ENCODE data around the gene FGD5. TPM values are rescaled to one million over a fixed set of nuclear protein-coding genes. Genes with fewer than 3 reads are reported as not detected.

The FGD5 gene
- total RNA-seq, 1 donor from 2014 or later = 15.3 TPM

DNA sequence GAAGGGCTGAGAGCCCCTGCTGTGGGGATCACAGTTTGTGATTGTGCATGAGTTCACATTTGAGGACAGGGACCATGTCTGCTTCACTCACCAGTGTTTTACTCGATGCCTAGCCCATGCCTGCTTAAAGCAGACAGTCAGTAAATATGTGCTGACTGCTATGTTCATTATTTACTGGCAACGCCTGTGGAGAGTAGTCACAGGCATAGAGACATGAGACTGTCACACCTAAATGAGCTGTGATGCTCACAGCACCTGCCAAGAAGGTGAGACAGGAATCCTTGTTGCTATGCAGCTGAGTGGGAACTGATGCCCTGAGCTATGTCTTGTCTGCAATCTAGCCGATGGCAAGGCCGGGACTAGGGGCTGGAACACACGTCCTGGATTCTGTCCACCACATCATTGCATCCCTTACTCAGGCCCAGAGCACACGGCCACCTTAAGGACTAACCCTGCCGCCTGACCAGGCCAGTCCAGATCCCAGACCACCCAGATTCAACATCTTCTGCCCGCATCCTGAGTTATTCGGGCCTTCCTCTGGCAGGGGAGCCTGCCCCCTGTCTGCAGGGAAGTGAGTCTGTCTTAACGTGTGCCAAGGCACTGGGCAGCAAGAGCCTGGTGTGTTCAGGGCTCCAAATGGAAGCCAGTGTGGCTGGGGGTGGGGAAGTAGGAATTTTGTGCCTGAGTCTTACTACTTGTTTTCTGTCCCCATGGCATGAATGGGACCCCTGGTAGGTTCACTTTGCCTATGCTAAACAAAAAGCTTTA, 44.8 kb downstream of the FGD5 start:
- Mint-ChIP-seq H3K4me3 (no peak overlapping the region), H3K27me3 (peaks cover 20% of the 10 kb centered on the region), H3K27ac (no peak overlapping the region), H3K4me1 (ENCODE audit: unreplicated experiment) (peaks cover 3% of the 10 kb centered on the region), H3K9me3 (no peaks in the 10 kb centered on the region), H3K36me3 (no peaks in the 10 kb centered on the region)
- no peak for DNase-seq (ENCODE audit: extremely low spot score, unreplicated experiment)
- TF ChIP-seq, protein P1, sequence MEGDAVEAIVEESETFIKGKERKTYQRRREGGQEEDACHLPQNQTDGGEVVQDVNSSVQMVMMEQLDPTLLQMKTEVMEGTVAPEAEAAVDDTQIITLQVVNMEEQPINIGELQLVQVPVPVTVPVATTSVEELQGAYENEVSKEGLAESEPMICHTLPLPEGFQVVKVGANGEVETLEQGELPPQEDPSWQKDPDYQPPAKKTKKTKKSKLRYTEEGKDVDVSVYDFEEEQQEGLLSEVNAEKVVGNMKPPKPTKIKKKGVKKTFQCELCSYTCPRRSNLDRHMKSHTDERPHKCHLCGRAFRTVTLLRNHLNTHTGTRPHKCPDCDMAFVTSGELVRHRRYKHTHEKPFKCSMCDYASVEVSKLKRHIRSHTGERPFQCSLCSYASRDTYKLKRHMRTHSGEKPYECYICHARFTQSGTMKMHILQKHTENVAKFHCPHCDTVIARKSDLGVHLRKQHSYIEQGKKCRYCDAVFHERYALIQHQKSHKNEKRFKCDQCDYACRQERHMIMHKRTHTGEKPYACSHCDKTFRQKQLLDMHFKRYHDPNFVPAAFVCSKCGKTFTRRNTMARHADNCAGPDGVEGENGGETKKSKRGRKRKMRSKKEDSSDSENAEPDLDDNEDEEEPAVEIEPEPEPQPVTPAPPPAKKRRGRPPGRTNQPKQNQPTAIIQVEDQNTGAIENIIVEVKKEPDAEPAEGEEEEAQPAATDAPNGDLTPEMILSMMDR (conservative IDR thresholded peaks at IDR 0.05) = peak; percentile 51

DNA sequence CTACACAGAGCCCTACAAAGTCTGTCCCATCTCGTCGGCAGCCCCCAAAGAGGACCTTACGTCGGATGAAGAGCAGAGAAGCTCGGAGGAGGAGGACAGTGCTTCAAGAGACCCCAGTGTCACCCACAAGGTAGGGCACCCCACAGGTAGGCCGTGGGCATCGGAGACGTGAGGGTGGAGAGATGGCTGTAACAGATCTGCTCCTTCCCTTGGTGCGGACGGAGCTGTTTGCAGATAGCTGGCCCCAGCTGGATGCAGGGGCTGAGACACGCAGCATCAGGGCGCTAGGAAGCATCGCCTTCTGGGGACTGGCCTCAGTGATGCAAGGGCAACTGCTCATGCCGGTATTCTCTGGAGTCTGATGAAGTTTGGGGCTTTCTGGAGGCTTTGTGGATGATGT, 45.4 kb downstream of the FGD5 start:
- peaks cover 3% of the 10 kb centered on the region for H3K4me1 Mint-ChIP-seq (ENCODE audit: unreplicated experiment)
- no peaks in the 10 kb centered on the region for H3K9me3 Mint-ChIP-seq
- H3K36me3 Mint-ChIP-seq = no peaks in the 10 kb centered on the region
- DNase-seq (ENCODE audit: extremely low spot score, unreplicated experiment) = no peak
- no peak overlapping the region for H3K27ac Mint-ChIP-seq
- TF ChIP-seq, protein P1 (conservative IDR thresholded peaks at IDR 0.05) = no peak
- peaks cover 22% of the 10 kb centered on the region for H3K27me3 Mint-ChIP-seq
- no peak overlapping the region for H3K4me3 Mint-ChIP-seq

DNA sequence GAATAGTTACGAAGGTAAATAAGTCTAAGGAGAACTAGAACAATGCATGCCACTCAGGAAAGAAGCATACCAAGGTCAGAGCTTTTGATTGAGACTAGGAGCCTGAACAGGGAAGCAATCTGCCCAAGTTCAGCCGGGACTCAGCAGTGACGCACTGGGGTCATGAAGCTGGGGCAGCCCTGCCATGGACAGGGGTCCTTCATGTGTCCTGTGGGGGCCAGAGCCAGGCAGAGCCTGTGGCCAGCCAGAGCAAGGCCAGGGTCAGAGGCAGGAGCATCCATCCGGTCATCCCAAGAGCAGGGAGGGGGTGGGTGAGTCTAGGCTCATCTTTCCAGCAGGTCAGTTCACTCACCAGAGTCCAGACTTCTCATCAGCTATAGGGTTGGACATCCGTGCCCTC, 47.9 kb downstream of the FGD5 start:
- Mint-ChIP-seq H3K27ac (no peak overlapping the region), H3K36me3 (no peaks in the 10 kb centered on the region), H3K9me3 (no peaks in the 10 kb centered on the region), H3K4me3 (no peak overlapping the region), H3K4me1 (ENCODE audit: unreplicated experiment) (no peaks in the 10 kb centered on the region), H3K27me3 (peaks cover 30% of the 10 kb centered on the region)
- TF ChIP-seq, protein P1 (conservative IDR thresholded peaks at IDR 0.05) = no peak
- no peak for DNase-seq (ENCODE audit: extremely low spot score, unreplicated experiment)

DNA sequence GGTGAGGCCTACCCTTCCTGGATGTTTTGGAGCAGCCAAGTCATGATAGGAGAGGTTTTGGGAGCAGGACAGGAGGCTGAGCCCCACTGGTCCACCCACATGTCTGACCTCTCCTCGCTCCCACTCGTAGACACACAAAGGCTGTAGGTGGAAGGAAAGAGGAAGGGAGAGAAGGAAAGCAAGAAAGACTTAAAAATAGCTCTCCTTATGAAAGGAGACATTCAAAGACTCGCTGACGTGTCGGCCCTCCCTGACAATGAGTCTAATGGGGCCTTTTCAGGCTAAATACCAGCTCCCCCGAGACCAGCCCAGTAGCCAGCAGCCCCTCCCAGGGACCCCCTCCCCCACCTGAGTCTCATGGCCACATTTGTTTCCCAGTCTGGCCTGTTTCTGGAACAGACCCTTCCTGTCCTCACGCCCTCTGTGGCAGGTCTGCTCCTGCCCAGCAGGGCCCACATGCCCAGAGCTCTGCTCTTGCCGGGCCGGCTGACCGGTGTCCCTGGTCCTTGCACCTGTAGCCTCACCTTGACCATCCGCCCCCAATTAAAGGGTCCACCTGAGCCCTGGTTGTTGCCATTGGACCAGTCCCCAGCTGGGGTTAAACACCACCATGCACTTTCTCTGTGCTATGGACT, 49.3 kb downstream of the FGD5 start:
- no peak for DNase-seq (ENCODE audit: extremely low spot score, unreplicated experiment)
- Mint-ChIP-seq H3K4me3 (no peak overlapping the region), H3K27ac (no peak overlapping the region), H3K9me3 (no peaks in the 10 kb centered on the region), H3K4me1 (ENCODE audit: unreplicated experiment) (no peaks in the 10 kb centered on the region), H3K27me3 (peaks cover 23% of the 10 kb centered on the region), H3K36me3 (no peaks in the 10 kb centered on the region)
- TF ChIP-seq, protein P1 (conservative IDR thresholded peaks at IDR 0.05) = no peak

DNA sequence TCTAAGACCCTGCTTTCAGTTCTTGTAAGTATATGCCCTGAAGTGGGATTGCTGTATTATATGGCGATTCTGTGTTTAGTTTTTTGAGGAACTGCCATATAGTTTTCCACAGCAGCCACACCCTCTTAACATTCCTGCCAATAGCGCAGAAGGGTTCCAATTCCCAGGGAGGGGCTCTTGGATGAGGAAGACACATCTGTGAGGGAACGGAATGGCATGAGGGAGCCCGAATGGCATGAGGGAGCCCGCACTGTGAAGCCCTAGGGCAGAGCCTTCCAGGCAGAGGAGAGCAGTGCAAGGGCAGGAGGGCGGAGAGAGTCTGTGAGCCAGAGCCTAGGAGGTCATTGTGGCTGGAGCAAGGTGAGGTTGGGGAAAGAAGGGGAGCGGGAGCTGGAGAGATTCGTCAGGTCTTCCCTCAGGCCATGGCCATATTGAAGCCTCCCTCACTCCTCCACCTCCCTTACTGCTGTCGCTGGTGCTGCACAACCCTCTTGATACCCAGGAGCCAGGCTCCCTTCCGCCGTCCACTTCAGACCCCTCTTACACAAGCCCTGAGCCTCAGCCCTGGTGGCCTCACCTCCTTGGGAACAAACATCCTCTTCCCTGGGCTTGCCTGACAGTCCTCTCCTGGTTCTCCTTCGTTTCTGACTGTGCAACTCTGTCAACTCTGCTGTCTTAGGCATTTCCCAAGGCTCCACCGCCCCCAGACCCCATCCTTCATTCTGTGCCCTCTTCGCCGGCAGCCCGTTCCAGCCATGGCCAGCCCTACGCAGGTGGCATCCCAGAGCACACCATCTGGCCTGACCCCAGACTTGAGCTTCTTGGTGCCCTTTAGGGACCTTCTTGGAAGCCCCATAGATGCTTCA, 51.4 kb downstream of the FGD5 start:
- no peak overlapping the region for H3K4me3 Mint-ChIP-seq
- H3K36me3 Mint-ChIP-seq = no peaks in the 10 kb centered on the region
- H3K27ac Mint-ChIP-seq = no peak overlapping the region
- TF ChIP-seq, protein P1 (conservative IDR thresholded peaks at IDR 0.05) = no peak
- no peak for DNase-seq (ENCODE audit: extremely low spot score, unreplicated experiment)
- H3K27me3 Mint-ChIP-seq = peaks cover 23% of the 10 kb centered on the region
- H3K9me3 Mint-ChIP-seq = no peaks in the 10 kb centered on the region
- H3K4me1 Mint-ChIP-seq (ENCODE audit: unreplicated experiment) = no peaks in the 10 kb centered on the region

All from type B pancreatic cell (in vitro differentiated cells).